A673 (cell line): Measurements from ENCODE around the gene MED10.

Source experiments
- CTCF ChIP-seq: fragments of 300-800, 200-600 bp; sonication (generic); conservative IDR thresholded peaks from 2 replicates; pipeline ENCODE4 v1.5.1; 2017; ENCODE audit warnings: low read depth, mild to moderate bottlenecking, antibody characterized with exemption, low read length, moderate library complexity, mixed read lengths
- EZH2 ChIP-seq: fragments of 200-600 bp; sonication (generic); IDR thresholded peaks from 2 replicates; pipeline ENCODE4 v1.6.1; 2017; ENCODE audit warnings: borderline replicate concordance, low read depth, mild to moderate bottlenecking, mixed read lengths, antibody characterized with exemption, low read length; ENCODE audit not compliant: poor library complexity, severe bottlenecking

- TF ChIP-seq CTCF: no peak
- TF ChIP-seq EZH2: no peak
Measured at GRCh38 chr5:6377582-6377904, 804 bp downstream of the MED10 start.
